Left renal cortex interstitium (tissue), 4 donors: ENCODE data around the gene KCNT1. TPM values are rescaled to one million over a fixed set of nuclear protein-coding genes. Genes with fewer than 3 reads are reported as not detected.

Experiments used
- DNase-seq, 4 donors: peaks; one replicate each; pipeline ENCODE4 v3.0.0-alpha.2; 2013; ENCODE audit warnings: low read depth in 4 of 4, low spot score in 2 of 4, missing footprints in 1 of 4
- polyA plus RNA-seq, 4 donors: library from polyadenylated mRNA; unstranded; fragments of 120-200 nt; gene quantifications; one replicate each; pipeline ENCODE4 v1.2.1, GENCODE V29; 2013; ENCODE audit not compliant: insufficient read length in 4 of 4

KCNT1 gene
- polyA plus RNA-seq, 4 donors: 0.06 to 0.38 (median 0.21) TPM

DNA sequence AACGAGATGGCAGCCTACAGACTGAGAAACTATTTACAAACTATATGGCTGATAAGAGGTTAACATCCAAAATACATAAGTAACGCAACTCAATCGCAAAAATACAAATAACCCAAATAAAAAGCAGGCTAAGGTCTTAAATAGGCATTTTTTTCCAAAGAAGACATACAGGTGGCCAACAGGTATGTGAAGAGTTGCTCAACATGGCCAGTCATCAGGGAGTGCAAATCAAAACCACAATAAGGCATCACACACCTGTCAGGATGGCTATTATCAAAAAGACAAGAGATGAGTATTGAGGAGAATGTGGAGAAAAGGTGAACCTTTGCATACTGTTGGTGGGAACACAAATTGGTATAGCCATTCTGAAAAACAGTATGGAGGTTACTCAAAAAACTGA lies 131.9 kb downstream of the KCNT1 start:
- no peak for DNase-seq

DNA sequence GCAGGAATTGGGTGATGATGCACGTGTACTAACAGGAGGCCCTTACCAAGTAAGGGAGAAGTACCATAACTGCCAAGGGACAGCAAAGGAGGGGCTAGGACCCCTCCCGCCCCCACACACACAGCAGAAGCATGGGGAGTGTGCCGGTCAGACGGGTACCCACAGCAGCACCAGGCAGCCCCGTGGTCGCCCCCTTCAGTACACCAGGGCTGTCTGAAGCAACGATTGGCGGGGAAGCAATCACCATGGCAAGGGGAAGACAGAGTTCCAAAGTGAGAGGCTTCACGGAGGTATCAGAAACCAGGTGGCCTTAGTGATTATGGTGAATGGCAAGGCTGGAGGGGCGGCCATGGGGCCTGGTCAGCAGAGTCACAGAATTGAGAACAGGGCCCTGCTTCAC lies 133.1 kb downstream of the KCNT1 start:
- DNase-seq: no peak

DNA sequence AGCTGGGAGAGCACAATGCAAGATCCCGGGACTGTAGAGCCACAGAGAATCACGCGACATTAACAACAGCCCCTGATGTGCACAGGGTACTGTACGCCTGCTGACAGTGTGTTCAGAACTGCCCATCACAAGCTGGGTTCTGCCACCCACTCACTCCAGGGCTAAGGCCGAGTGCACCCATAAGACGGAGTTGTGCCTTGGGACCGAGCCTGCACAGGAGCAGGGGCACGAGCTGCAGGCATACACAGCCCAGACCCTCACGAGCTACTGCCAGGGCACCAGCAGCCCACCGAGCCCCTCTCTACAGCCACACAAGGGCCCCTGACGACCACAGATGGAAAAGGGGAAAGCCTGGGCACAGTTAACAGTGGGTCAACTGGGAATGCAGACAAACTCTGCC lies 137.5 kb downstream of the KCNT1 start:
- DNase-seq: no peak

DNA sequence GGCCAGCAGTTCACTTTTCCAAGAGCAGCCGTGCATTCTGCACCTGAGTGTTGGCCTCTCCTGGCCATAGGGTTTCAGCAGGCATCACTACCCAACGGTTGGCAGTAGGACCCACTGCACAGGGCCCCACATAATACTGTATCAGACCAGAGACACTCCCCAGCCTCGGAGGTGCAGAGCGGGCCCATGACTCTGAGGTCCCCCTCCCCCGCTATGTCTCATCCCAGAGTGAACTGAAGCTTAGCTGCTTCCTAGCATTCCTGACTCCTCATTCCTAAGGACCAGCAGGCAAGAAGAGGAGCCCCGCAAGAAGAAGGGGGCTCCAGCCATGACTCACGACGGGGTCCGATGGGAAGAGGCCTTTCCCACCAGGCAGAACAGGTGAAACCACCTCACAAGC lies 138.1 kb downstream of the KCNT1 start:
- DNase-seq: no peak

DNA sequence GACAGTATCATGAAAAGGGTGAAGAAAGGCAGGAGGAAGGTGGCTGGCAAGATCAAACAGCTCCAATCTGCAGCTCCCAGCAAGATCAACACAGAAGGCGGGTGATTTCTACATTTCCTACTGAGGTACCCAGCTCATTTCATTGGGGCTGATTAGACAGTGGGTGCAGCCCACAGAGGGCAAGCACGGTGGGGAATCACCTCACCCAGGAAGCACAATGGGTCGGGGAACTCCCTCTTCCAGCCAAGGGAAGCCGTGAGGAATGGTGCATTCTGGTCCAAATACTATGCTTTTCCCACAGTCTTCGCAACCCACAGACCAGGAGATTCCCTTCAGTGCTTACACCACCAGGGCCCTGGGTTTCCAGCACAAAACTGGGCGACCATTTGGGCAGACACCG lies 138.6 kb downstream of the KCNT1 start:
- no peak for DNase-seq

Other genes starting within 250 kb of the KCNT1 start
- 10 to 100 TPM; 23.9 to 39.2 (median 31.1) TPM for gene PPP1R26, start 222.4 kb upstream of the KCNT1 start, polyA plus RNA-seq
- gene MRPS2, start 201.5 kb upstream of the KCNT1 start, polyA plus RNA-seq: 10 to 100 TPM; 43.9 to 62.1 (median 54.0) TPM
- gene LCN1, start 180.7 kb upstream of the KCNT1 start, polyA plus RNA-seq: under 1 TPM in 1 of 4 donors, not detected in 3; 0.22 TPM
- gene OBP2A, start 156.1 kb upstream of the KCNT1 start, polyA plus RNA-seq: under 1 TPM in 2 of 4 donors, not detected in 2; 0.21 to 0.70 TPM
- under 1 TPM in 3 of 4 donors, not detected in 1; 0.35 to 0.38 (median 0.35) TPM for gene PAEP, start 140.4 kb upstream of the KCNT1 start, polyA plus RNA-seq
- gene GLT6D1, start 62.6 kb upstream of the KCNT1 start, polyA plus RNA-seq: not detected
- not detected for gene LCN9, start 38.9 kb upstream of the KCNT1 start, polyA plus RNA-seq
- not detected for gene SOHLH1, start 2.7 kb upstream of the KCNT1 start, polyA plus RNA-seq
- 10 to 100 TPM; 21.9 to 28.1 (median 23.9) TPM for gene CAMSAP1, start 205.4 kb downstream of the KCNT1 start, polyA plus RNA-seq